ENCODE measurements around the gene HMGB4.

Gene HMGB4

DNA sequence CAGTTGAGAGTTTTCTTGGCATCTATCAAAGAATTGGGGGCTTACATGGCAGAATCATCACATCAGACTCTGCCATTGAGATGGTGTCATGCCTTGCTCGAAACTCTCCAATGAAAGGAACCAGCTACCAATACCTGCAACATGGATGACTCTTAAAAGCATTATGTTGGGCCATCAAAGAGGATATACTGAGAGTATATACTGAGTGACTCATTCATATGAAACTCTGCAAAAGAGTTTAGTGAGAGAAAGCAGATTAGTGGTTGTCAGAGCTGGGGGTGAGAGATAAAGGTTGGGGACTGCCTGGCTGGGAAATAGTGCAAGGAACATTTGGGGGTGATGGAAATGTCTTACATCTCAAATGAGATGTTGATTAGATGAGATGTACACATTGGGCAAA lies 14.7 kb upstream of the HMGB4 start:
- no peak for DNase-seq

DNA sequence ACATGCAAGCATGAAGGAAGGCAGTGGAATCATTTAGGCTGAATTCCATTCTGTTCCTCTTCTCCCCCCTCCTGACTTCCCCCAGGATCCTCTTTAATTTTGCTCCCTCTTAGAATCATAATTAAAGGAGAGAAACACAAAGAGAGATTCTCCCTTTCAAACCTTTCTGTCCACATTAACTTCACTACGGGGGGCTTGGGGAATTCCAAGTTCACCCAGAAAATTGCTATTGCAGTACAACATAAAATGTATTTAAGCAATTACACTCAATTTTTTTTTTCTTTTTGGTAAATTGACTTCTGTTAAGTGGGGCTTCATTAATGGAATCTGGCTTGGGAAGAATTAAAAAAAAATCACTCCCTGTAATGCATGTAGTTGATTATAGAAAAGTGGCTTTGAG lies 13.4 kb upstream of the HMGB4 start:
- DNase-seq = no peak

DNA sequence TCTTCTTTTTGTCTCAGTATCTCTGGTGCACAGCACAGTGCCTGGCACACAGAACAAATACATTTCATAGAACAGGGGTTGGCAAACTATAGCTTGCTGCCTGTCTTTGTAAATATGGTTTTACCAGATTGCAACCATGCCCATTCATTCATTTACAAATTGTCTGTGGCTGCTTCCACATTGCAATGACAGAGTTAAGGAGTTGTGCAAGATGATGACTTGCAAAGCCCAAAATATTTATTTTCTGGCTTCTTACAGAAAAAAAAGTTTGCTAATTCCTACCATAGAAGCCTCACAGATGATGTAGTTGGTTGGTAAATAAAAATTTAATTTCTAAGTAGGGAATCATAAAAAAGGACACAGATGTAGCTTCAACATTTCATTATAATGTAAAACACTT lies 11.2 kb upstream of the HMGB4 start:
- no peak for DNase-seq

DNA sequence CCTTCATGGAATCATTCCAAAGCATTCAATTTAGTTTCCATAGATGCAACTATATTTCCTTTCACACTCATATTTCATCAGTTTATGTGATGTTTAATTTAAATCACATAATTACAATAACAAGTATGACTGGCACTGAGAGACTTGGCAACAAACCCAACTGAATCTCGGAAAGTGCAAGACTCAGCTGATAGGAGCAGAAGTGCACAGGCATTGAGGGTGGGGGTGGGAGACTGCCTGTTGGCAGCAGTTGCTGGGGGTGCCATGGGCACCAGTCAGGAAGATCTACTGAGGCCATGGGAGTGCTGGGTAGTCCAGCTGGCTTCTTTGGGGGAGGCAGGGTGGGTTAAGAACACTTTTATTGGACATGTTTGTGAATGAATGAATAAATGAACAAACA lies 10.4 kb upstream of the HMGB4 start:
- DNase-seq = no peak

- DNase-seq = no peak
Observed at GRCh38 chr1:33854091-33854490, 9.8 kb upstream of the HMGB4 start.

GRCh38 chr1:33860671-33861070 lies 3.2 kb upstream of the HMGB4 start:
- no peak for DNase-seq

- no peak for DNase-seq
Observed at GRCh38 chr1:33864460-33865389, 846 bp downstream of the HMGB4 start.

- DNase-seq = no peak
Observed at GRCh38 chr1:33866281-33866680, 2.4 kb downstream of the HMGB4 start.

DNA sequence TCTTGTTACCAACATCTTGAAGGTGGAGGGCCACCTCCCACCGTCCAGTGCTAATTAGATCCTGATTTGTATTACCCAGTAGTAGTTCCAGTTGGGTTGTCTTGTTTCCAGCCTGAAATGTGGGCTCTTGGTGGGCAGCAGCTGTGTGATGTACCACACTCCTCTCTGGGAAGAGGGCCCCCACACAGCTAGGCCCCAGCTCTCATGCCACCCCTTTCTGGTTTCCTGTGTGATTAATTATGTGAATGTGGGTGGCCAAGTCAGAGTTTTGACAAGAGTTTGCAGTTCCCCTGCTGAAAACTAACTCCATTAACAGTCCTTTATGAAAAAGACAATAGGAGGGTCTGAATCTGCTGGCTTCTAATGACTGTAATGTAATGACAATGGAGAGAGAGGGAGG lies 3.8 kb downstream of the HMGB4 start:
- DNase-seq = no peak

GRCh38 chr1:33872275-33872674 lies 8.4 kb downstream of the HMGB4 start:
- DNase-seq = no peak

- DNase-seq = no peak
Observed at GRCh38 chr1:33872683-33873082, 8.8 kb downstream of the HMGB4 start.

GRCh38 chr1:33874636-33875035 lies 10.8 kb downstream of the HMGB4 start:
- no peak for DNase-seq

GRCh38 chr1:33875862-33876261 lies 12.0 kb downstream of the HMGB4 start:
- no peak for DNase-seq

DNA sequence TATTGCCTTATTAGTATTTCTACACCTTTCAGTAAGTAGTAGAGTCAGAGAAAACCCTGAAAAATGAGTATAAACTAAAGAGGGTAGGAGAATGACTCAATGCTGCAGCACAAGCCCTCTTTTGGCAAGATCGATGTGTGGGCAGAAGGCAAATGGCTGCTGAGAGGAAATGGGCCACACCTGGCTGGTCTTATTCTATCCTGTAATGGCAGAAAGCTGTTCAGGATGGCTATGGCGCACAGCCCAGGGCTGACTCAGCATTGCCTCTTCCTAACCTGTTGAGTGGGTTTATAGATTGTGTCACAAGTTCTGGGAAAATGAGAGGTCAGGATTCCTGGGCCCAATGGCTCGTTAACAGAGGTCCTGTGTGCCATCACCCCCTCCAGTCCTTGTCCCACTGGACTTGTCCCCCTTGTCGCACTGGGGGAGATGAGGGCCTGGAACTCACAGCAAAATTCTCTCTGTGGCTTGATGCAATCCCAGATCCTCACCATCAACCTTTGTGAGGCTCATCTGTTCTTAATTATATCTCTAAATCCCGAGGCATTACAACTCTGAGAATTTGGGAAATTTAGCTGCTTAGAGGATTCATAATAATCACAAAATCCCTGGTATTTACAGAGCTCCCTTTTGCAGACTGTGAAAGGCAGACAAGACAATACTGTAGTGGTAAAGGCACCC lies 13.2 kb downstream of the HMGB4 start:
- DNase-seq = no peak

- no peak for DNase-seq
Observed at GRCh38 chr1:33878392-33878791, 14.5 kb downstream of the HMGB4 start.

GRCh38 chr1:33880305-33880704 lies 16.4 kb downstream of the HMGB4 start:
- DNase-seq = no peak

GRCh38 chr1:33886496-33886895 lies 22.6 kb downstream of the HMGB4 start:
- DNase-seq = no peak

DNA sequence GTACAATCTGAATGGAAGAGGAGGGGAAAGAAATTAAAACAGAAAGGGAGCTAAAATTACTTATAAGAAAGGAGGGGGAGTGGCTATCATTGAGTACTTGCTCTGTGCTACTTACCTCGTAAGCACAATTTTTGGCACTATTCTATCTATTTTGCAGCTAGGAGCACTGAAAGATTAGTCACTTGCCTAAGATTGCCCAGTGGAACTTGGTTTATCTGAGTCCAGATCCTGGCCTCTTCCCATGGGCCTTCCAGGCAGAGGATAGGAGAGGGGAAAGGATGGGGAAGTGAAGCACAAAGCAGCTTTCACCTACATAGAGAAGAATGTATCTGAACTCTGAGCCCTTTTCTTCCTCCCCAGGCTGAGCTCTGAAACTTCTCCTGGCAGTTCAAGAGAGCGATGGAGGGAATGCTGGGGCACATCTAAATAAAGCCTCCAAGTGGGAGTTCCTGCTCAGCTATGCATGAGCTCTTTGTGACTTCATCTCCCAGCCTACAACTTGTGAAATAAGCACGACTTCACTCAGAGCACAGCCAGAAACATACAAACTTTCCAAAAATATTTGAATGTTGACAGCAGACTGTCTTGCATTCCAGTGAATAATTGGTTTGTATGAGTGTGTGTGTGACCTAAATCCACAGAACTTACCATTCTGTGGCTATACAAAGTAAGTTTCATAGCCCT lies 29.4 kb downstream of the HMGB4 start:
- no peak for DNase-seq

- no peak for DNase-seq
Observed at GRCh38 chr1:33895396-33895795, 31.5 kb downstream of the HMGB4 start.

DNA sequence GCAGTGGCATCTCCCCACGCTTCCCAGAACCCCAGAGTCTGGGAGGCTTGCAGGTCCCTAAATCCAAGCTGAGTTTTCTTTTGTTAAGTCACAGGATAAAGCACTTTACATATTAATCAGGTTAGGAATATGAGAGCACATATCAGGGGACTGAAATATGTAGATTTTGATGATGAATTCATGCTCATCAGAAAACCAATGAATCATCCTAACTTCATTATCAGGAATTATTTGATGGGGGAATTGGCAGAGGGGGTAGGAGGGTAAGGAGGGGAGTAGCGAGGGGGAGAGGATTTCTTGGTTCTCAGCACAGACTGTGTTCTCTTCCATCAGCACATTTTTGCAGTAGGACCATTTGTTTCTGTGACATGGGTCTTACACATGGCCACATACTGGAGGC lies 32.1 kb downstream of the HMGB4 start:
- no peak for DNase-seq

DNA sequence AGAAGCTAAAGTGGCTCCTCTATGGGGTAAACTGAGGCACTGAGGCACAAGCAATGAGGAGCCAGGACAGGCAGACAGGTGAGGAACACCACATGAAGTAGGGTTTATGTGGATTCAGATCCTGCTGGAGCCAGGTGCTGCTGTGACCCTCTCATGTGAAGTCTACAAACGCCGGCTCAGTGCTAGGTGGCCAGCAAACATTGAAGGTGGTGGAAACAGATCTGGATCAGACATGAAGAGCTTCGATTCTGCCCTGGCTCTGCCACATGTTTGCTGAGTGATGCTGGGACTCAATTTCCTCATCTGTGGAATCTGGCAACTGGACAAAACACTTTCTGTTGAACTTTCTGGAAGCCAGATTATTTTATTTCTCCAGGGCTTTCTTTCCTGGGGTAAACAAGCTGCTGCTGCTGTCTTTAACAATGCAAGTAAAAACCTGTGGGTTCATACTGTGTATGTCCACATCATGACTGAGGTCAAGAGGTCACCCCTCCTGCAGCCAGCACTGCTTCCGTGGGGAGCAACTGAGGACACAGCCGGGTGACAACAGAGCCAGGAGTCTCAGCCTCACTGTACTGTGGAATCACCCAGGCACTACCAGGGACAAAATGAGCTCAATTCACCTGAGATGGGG lies 33.3 kb downstream of the HMGB4 start:
- no peak for DNase-seq

DNA sequence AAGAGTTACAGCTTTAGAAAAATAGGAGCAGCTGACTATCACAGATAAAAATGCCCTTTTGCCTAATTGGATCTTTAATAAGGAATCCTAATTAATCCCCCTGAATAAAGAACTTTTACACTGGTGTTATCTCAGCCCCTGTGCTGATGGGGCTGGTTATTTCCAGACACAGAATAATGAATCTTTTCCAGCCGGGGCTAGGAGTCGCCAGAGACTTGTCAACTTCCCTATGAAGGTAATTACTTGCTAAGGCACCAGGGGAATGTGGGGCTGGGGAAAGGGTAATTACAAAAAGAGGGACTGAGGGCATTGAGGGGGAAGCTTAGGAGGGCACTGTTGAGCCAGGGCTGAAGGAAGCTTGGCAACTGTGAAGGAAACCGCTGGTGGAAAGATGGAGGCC lies 34.5 kb downstream of the HMGB4 start:
- no peak for DNase-seq

DNA sequence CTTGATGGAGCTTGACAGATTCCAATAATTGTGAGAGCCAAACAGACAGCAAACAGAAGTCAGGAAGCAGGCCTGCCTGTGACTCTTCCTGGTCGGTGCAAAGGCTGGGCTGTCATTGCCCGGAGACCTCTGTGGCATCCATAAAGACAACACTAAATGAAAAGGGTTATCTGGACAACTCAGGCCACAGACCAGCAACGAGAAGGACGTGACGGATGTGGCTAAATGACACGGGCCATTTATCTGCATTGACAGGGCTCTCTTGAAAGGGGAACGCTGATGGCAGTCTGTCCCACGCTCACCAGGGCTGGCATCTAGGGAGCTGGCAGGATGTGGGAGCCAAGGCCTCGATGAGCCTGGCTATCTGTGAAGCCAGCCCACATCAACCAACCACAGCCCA lies 35.0 kb downstream of the HMGB4 start:
- no peak for DNase-seq
